ENCODE measurements around the gene PRRC2B.

DNA sequence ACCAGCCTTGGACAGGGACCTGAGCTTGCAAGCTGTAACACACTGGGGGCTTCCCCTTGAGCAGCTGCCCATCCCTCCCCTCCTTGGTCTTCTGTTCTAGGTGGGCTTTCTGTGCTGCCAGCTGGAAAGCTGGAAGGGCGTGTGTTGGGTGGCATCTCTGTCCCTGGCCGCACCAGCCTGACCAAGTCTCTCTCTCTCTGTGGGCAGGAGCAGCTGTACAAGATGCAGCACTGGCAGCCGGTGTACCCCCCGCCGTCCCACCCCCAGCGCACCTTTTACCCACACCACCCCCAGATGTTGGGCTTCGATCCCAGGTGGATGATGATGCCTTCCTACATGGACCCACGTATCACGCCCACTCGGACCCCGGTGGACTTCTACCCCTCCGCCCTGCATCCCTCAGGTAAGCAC is 76.7 kb downstream of the PRRC2B start:
- TF ChIP-seq, protein P1, sequence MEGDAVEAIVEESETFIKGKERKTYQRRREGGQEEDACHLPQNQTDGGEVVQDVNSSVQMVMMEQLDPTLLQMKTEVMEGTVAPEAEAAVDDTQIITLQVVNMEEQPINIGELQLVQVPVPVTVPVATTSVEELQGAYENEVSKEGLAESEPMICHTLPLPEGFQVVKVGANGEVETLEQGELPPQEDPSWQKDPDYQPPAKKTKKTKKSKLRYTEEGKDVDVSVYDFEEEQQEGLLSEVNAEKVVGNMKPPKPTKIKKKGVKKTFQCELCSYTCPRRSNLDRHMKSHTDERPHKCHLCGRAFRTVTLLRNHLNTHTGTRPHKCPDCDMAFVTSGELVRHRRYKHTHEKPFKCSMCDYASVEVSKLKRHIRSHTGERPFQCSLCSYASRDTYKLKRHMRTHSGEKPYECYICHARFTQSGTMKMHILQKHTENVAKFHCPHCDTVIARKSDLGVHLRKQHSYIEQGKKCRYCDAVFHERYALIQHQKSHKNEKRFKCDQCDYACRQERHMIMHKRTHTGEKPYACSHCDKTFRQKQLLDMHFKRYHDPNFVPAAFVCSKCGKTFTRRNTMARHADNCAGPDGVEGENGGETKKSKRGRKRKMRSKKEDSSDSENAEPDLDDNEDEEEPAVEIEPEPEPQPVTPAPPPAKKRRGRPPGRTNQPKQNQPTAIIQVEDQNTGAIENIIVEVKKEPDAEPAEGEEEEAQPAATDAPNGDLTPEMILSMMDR (IDR thresholded peaks at IDR 0.05 in 8 of 11, conservative IDR thresholded peaks at IDR 0.05 in 3 of 11), result no peak
- TF ChIP-seq POLR2A (IDR thresholded peaks at IDR 0.05), result no peak

Data from spleen (tissue), 7 donors.